NCI-H2227 (cell line): ENCODE measurements around the gene DHRS2.
"Not testable (repeated sequence)": the region's sequence is repeated elsewhere in the genome, so short reads cannot be mapped to it uniquely, and the experiment has no call there.

Experiments used
- DNase-seq: peaks from one replicate; lab custom pipeline; 2025; ENCODE audit not compliant: unreplicated experiment; lab: John Stamatoyannopoulos, UW

Gene DHRS2

DNA sequence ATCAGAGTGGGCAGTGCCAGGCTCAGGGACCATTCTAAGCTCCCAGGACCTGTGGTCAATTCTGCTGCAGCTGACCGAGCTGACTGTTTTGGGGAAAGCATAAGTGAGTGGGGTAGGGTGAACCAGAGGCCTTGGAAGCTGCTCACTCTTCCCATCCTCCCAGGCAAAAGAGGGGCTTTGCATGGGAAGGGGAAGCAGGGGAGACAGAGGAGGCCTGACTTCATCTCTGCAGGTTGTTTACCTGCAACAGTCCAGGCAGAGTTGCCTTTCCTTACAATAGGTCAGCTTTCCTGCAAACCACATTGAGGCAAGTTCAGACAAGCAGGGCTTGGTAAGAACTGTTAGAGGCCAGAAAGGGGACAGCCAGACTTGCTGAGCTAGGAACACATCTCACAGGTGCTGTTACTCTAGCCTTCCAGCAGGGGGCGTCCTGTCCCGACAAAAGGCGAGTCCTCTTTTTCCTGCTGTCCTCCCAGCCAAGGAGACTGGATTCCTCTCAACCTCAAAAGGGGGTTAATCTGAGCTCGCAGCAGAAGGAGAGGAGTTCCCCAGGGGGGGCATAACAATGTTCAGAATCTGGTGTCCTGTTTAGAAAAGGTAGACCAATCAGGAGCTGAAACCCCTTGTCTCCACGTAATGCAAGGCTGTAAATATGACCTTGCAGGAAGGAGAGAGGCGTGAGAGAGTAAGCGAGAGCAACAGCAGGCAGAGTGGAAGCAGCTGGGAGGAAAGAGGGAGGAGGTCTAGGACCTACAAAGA is 4.3 kb upstream of the DHRS2 start:
- peak; percentile 89 for DNase-seq

GRCh38 chr14:23632461-23633159 is 3.6 kb upstream of the DHRS2 start:
- no peak for DNase-seq

GRCh38 chr14:23633160-23633701 is 2.9 kb upstream of the DHRS2 start:
- peak; percentile 25 for DNase-seq

DNA sequence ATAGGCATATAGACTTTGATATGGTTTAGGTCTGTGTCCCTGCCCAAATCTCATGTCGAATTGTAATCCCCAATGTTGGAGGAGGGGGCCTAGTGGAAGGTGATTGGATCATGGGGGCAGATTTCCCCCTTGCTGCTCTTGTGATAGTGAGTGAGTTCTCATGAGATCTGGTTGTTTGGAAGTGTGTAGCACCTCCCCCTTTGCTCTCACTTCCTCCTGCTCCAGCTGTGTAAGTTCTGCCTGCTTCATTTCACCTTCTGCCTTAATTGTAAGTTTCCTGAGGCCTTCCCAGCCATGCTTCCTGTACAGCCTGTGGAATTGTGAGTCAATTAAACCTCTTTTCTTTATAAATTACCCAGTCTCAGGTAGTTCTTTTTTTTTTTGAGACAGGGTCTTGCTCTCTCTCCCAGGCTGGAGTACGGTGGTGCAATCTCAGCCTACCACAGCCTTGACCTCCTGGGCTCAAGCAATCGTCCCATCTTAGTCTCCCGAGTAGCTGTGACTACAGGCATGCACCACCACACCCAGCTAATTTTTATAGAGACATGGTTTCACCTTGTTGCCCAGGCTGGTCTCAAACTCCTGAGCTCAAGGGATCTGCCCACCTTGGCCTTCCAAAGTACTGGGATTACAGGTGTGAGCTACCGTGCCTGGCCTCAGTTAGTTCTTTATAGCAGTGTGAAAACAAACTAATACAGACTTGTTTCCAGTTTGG is 1.3 kb upstream of the DHRS2 start:
- not testable (repeated sequence) for DNase-seq

GRCh38 chr14:23637312-23637654 is 1.1 kb downstream of the DHRS2 start:
- not testable (repeated sequence) for DNase-seq

DNA sequence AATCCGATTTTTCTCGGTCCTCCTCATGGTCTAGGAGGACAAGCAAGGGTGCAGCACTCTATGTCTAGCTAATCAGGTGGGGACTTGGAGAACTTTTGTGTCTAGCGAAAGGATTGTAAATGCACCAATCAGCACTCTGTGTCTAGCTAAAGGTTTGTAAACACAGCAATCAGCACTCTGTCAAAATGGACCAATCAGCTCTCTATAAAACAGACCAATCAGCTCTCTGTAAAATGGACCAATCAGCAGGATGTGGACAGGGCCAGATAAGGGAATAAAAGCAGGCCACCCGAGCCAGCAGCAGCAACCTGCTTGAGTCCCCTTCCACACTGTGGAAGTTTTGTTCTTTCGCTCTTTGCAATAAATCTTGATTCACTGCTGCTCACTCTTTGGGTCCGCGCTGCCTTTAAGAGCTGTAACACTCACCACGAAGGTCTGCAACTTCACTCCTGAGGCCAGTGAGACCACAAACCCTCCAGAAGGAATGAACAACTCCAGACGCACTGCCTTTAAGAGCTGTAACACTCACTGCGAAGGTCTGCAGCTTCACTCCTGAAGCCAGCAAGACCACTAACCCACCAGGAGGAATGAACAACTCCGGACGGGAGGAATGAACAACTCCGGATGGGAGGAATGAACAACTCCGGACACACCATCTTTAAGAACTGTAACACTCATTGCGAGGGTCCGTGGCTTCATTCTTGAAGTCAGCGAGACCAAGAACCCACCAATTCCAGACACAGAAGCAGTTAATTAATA is 1.7 kb downstream of the DHRS2 start:
- not testable (repeated sequence) for DNase-seq

- DNase-seq = no peak
These were observed 2.4 kb downstream of the DHRS2 start for GRCh38 chr14:23638414-23639047.

GRCh38 chr14:23639048-23639890 is 3.1 kb downstream of the DHRS2 start:
- no peak for DNase-seq

DNA sequence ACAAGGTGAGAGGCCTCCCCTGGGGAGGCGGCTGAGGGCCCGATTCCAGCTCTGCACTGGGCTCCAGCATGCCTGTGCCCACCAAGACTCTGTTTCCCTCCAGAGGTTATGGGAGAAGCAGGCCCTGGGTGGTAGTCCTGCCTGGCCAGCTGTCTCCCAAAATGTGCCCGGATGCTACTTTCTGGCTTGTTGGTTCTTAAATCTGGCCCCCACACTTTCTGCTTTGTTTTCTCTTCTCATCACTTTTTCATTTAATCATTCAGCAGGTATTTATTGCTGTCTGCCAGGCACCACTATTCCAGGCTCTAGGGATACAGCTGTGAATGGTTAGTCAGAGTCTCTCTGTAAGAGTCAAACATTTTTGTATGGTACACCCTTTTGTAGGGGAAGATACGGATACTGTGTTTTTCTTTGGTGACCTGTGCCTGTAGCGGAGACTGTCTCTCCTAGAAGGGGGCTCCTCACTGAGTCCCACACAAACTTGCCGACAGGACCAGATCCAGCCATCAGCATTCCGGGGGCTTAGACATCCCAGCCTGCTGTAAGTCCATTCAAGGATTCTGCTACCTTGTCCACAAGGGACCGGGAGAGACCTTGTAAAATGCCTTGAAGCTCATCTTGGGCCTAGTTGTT is 3.8 kb downstream of the DHRS2 start:
- DNase-seq = no peak

DNA sequence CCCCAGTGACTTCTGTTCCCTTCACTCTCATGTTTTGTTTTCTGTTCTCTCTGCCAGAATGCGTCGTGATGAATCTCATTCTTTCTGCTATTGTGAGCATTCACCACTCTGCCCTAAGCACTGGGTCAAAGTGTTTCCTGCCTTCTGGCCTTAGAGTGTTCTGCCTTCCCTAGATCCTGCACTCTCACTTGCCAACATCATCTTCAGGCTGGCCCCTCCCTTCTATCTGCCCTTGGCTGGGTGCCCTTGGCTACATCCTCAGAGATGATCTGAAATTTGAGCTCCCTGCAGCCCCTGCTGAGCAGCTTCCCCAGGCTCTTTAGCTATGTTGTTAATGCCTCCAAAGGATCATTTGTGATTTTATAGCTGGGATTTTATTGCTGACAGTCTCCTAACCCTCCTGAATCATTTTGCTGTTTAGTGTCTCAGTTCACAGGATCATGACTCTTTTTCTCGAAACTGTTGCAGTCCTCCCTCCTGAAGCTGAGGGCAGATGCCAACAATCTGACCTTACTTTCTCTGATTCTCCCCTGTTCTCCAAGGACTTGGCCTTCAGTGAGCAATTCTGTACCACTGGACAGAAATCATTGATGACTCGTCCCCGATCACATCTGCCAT is 4.5 kb downstream of the DHRS2 start:
- DNase-seq = peak; percentile 37

GRCh38 chr14:23641180-23641914 is 5.2 kb downstream of the DHRS2 start:
- DNase-seq = no peak

DNA sequence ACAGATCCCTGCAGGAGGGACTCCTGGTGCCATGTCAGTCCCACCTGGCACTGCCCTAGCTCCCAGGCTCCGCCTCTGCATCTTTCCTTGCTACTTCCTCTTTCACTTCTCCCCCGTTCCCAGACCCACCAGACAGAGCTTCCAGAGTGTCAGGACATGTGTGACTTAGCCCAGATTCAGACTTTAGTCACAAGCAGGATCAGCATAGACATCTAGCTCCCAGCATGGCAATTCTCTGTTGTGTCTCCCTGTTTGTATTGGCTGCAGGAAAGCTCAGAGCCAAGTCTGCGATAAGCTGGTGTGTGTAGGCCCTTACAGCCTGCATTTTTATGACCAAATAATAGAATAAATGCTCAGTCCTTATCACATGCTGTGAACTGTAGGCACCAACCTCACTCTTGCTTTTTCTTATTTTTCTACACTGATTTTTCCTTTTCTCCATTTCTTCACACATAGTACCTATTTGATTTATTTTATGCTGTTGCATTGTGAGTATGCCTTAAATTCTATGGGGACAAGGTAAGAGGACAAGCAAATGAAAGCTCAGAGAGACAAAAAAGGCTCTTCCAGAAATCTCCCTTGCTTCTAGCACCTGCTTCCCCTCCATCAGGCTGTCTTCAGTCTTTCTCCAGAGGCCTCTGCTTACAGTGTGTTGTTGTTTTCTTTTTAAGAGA is 5.9 kb downstream of the DHRS2 start:
- DNase-seq = no peak

DNA sequence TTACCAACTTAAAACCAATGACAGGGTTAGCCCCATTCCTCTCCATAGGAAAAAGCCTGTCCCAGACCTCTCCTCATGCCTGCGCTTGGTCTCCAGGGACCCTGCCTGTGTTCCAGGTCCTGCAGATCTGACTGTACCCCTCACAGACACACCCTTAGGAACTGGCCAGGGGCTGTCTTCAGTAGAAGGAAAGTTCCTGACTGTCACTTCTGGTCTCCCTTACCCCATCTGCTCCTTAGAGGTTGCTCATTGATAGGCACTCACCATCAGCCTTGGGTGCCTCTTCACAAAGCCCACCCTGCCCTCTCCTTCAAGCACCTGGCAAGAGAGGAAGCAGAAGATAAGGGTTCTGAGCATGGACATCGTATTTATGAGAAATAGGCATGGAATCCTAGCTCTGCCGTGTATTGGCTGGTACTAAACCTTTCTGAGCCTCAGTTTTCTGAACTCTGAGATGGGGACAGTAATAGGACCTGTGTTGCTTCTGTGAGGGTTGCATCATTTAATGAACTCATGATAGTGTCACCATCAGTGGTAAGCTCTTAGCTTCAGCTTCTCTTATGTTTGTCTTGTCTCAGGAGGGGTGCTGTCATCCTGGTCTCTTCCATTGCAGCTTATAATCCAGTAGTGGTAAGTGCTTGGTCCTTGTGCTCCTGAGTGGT is 7.5 kb downstream of the DHRS2 start:
- DNase-seq = no peak

DNA sequence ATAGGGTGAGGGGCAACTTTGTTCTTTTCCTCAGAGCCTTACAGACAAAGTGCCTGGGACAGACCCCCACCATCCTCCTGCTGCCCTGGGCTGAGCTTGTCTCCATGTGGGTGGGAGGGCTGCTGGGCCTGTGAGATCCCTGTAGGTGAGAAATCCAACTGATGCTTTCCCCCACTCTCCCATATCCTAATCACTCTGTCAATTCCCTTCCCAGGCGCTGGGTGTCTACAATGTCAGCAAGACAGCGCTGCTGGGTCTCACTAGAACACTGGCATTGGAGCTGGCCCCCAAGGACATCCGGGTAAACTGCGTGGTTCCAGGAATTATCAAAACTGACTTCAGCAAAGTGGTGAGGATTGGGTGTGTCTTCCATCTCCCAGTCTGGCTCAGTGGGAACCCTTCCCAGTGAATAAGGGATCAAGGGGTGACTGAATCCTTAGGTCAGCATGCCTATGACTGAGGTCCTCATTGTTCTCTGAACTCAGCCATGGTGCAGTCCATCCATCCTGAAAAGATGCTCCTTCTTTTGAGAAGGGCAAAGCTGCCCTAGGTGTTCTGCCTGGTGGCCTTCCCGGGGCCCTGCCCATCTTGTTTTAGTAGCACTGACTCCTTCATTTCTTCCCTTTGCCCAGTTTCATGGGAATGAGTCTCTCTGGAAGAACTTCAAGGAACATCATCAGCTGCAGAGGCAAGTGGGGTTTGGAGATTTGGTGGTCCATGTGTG is 8.2 kb downstream of the DHRS2 start:
- no peak for DNase-seq

DNA sequence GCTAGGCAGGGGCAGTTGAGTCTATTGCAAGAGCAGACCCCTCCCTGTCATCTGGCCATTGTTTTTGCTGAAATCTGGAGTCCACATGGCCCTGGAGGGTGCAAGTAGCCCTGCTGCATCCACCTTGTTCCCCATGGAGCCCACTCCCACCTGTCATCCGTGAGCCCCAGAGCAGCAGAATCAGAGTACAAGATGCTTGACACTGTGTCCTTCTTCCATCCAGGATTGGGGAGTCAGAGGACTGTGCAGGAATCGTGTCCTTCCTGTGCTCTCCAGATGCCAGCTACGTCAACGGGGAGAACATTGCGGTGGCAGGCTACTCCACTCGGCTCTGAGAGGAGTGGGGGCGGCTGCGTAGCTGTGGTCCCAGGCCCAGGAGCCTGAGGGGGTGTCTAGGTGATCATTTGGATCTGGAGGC is 8.8 kb downstream of the DHRS2 start:
- no peak for DNase-seq

GRCh38 chr14:23645504-23645811 is 9.3 kb downstream of the DHRS2 start:
- DNase-seq = no peak
